GM23248 (cell line): ENCODE results near the gene IL18BP. TPM values are rescaled to one million over a fixed set of nuclear protein-coding genes. Genes with fewer than 3 reads are reported as not detected.

ENCODE experiments used
- DNase-seq: peaks from one replicate; pipeline ENCODE4 v3.0.0-alpha.2; 2015
- H2AFZ ChIP-seq: fragments of 200-600 bp; sonication (generic); 2 replicates; pipeline ENCODE4 v1.6.1; 2016; ENCODE audit warnings: antibody characterized with exemption
- H3F3A ChIP-seq: fragments of 200-600 bp; sonication (generic); 2 replicates; pipeline ENCODE4 v1.6.1; 2016; ENCODE audit warnings: mild to moderate bottlenecking, antibody characterized with exemption, mixed run types; ENCODE audit not compliant: insufficient read depth
- H3K27ac ChIP-seq: fragments of 200-600 bp; sonication (generic); 2 replicates; pipeline ENCODE4 v1.5.1; 2016; ENCODE audit warnings: mild to moderate bottlenecking
- H3K27me3 ChIP-seq: fragments of 200-600 bp; sonication (generic); replicated peaks from 2 replicates; pipeline ENCODE4 v1.6.1; 2016; ENCODE audit warnings: mild to moderate bottlenecking; ENCODE audit not compliant: insufficient read depth
- H3K36me3 ChIP-seq: fragments of 200-600 bp; sonication (generic); 2 replicates; pipeline ENCODE4 v1.6.1; 2016; ENCODE audit warnings: low read depth, mild to moderate bottlenecking
- H3K4me1 ChIP-seq: fragments of 200-600 bp; sonication (generic); 2 replicates; pipeline ENCODE4 v1.6.1; 2016; ENCODE audit warnings: mild to moderate bottlenecking; ENCODE audit not compliant: insufficient read depth
- H3K4me2 ChIP-seq: fragments of 200-600 bp; sonication (generic); one replicate; pipeline ENCODE4 v1.6.1; 2016; ENCODE audit warnings: mild to moderate bottlenecking; ENCODE audit not compliant: unreplicated experiment
- H3K4me3 ChIP-seq: fragments of 200-600 bp; sonication (generic); 2 replicates; pipeline ENCODE4 v1.5.1; 2016; ENCODE audit warnings: mild to moderate bottlenecking
- H3K79me2 ChIP-seq: fragments of 200-600 bp; sonication (generic); 2 replicates; pipeline ENCODE4 v1.6.1; 2016; ENCODE audit warnings: mild to moderate bottlenecking; ENCODE audit not compliant: insufficient read depth
- H3K9ac ChIP-seq: fragments of 200-600 bp; sonication (generic); 2 replicates; pipeline ENCODE4 v1.6.1; 2016; ENCODE audit warnings: mild to moderate bottlenecking
- H3K9me2 ChIP-seq: fragments of 200-600 bp; sonication (generic); 2 replicates; pipeline ENCODE4 v1.6.1; 2016; ENCODE audit warnings: mixed run types, mild to moderate bottlenecking, moderate library complexity; ENCODE audit not compliant: insufficient read depth
- H3K9me3 ChIP-seq: fragments of 200-600 bp; sonication (generic); one replicate; pipeline ENCODE4 v1.6.1; 2017; ENCODE audit warnings: low read depth
- H4K20me1 ChIP-seq: fragments of 200-600 bp; sonication (generic); 2 replicates; pipeline ENCODE4 v1.6.0; 2016; ENCODE audit not compliant: insufficient read depth
- EZH2 ChIP-seq: fragments of 200-600 bp; sonication (generic); IDR thresholded peaks from 2 replicates; pipeline ENCODE4 v1.6.1; 2018; ENCODE audit warnings: antibody characterized with exemption, mild to moderate bottlenecking; ENCODE audit not compliant: insufficient read depth, poor library complexity, severe bottlenecking
- EZH2phosphoT487 ChIP-seq: fragments of 200-600 bp; sonication (generic); IDR thresholded peaks from 2 replicates; pipeline ENCODE4 v1.6.1; 2018; ENCODE audit warnings: antibody characterized with exemption, moderate library complexity, mild to moderate bottlenecking, low read depth; ENCODE audit not compliant: insufficient read depth
- WGBS, 2 experiments: methylation state at CpG; one replicate each; pipeline ENCODE4 v1.1.6; 2015 to 2017; ENCODE audit warnings: low lambda C conversion rate in 2 of 2, low coverage in 1 of 2; ENCODE audit errors: missing lambda C conversion rate in 2 of 2; 5-methylcytosine and 5-hydroxymethylcytosine counted together
- in situ Hi-C: fragments of 300-500 bp; cut with MboI; formaldehyde crosslinking; loops from 2 replicates; pipeline ENCODE4 v1.15.0; 2020
- polyA plus RNA-seq: library from polyadenylated mRNA; unstranded; fragments of >200 nt; fragmentation: Nextera tagmentation; extraction: Ambion mirVana; gene quantifications from 2 replicates; pipeline ENCODE4 v1.2.1, GENCODE V29; 2016
- total RNA-seq: library from RNA; depleted of rRNA; stranded (reverse); fragments of >200 nt; shearing (Covaris generic); gene quantifications from 2 replicates; pipeline ENCODE4 v1.2.3, GENCODE V29; 2014

IL18BP gene
- total and polyA plus RNA-seq, 2 experiments from 2014 or later: 0.44 to 2.5 TPM

DNA sequence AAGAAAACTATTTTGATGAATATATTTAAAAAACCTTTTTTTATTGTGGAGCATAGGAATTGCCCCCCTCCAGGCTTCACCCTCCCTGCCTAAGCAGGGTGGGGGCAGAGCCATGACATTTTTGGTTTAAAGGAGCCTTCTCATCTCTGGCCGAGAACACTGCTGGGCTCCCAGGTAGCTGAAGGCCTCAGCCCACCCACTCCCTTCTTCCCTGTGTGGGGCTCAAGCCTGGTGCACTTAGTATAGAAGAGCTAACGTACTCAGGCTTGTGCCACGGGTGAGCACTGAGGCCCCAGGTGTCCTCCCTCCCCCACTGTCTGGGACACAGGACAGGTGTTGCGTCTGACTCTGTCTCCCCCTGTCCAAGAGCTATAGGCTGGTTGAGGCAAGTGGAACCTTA lies 2.2 kb upstream of the IL18BP start:
- no peak overlapping the region for H3K9ac ChIP-seq
- no peaks in the 10 kb centered on the region for H3K9me2 ChIP-seq
- H3K9me3 ChIP-seq: no peaks in the 10 kb centered on the region
- no peak overlapping the region for H3K4me2 ChIP-seq
- no peak overlapping the region for H2AFZ ChIP-seq
- DNase-seq: no peak
- no peaks in the 10 kb centered on the region for H4K20me1 ChIP-seq
- 0 out of 2 replicates have a peak, but pooled peaks cover under 1% of the 10 kb centered on the region for H3K36me3 ChIP-seq
- no peaks in the 10 kb centered on the region for H3K27me3 ChIP-seq
- TF ChIP-seq EZH2 (no peak), EZH2phosphoT487 (no peak)
- WGBS, 2 experiments: 86 to 96% methylated on average over 4 of the region's 4 CpGs
- no peaks in the 10 kb centered on the region for H3K79me2 ChIP-seq
- H3F3A ChIP-seq: no peaks in the 10 kb centered on the region; the same call in 1 of the 2 replicates
- in situ Hi-C loops: no loop called here
- no peak overlapping the region for H3K4me3 ChIP-seq
- H3K27ac ChIP-seq: no peak overlapping the region
- H3K4me1 ChIP-seq: no peaks in the 10 kb centered on the region

- H3K27me3 ChIP-seq: no peaks in the 10 kb centered on the region
- in situ Hi-C loops: no loop called here
- H3K9ac ChIP-seq: no peak overlapping the region
- no peaks in the 10 kb centered on the region for H3K36me3 ChIP-seq
- H3K4me3 ChIP-seq: no peak overlapping the region
- no peaks in the 10 kb centered on the region for H4K20me1 ChIP-seq
- H3K27ac ChIP-seq: no peak overlapping the region
- peaks cover 3% of the 10 kb centered on the region; the same call in 1 of the 2 replicates for H3F3A ChIP-seq
- DNase-seq: no peak
- H3K9me2 ChIP-seq: no peaks in the 10 kb centered on the region
- TF ChIP-seq EZH2: no peak
- no peak for TF ChIP-seq EZH2phosphoT487
- H2AFZ ChIP-seq: no peak overlapping the region
- H3K9me3 ChIP-seq: no peaks in the 10 kb centered on the region
- WGBS, 2 experiments: 77 to 82% methylated on average over 8 of the region's 8 CpGs
- no peaks in the 10 kb centered on the region for H3K79me2 ChIP-seq
- H3K4me2 ChIP-seq: no peak overlapping the region
- H3K4me1 ChIP-seq: no peaks in the 10 kb centered on the region
Observed at GRCh38 chr11:71996946-71997345, 1.8 kb upstream of the IL18BP start.

GRCh38 chr11:71997594-71997993 lies 1.1 kb upstream of the IL18BP start:
- H3K4me3 ChIP-seq: no peak overlapping the region
- WGBS, 2 experiments: 91 to 92% methylated on average over 3 of the region's 3 CpGs
- no peaks in the 10 kb centered on the region for H3K9me2 ChIP-seq
- no peak overlapping the region for H3K27ac ChIP-seq
- DNase-seq: no peak
- no peaks in the 10 kb centered on the region for H4K20me1 ChIP-seq
- no peak for TF ChIP-seq EZH2phosphoT487
- no peak for TF ChIP-seq EZH2
- no peak overlapping the region for H3K4me2 ChIP-seq
- no peaks in the 10 kb centered on the region for H3K27me3 ChIP-seq
- in situ Hi-C loops: no loop called here
- H2AFZ ChIP-seq: no peak overlapping the region
- no peaks in the 10 kb centered on the region for H3K79me2 ChIP-seq
- H3F3A ChIP-seq: peaks cover 10% of the 10 kb centered on the region
- no peaks in the 10 kb centered on the region for H3K4me1 ChIP-seq
- H3K36me3 ChIP-seq: no peaks in the 10 kb centered on the region
- no peaks in the 10 kb centered on the region for H3K9me3 ChIP-seq
- no peak overlapping the region for H3K9ac ChIP-seq

DNA sequence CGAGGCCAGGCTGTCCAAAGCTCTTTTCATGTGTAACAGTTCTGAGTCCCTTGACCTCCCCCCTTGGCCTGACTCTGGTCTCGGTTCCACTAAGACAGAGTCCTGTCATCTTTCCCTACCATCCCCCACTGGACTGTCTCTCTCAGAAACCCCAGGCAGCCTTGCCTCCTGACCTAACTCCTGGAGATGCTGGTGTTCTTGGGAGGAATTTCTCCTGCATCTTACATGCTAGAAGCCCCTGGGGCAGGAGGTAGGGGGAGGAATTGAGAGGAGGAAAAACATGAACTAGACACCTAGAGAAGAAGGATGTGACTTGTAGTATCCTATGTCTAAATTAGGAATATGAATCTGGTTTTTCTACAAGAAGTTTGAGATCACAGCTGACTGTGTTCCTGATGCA lies 648 bp upstream of the IL18BP start:
- DNase-seq: no peak
- H3K27ac ChIP-seq: no peak overlapping the region
- no peaks in the 10 kb centered on the region for H4K20me1 ChIP-seq
- H3K4me3 ChIP-seq: no peak overlapping the region
- no peaks in the 10 kb centered on the region for H3K36me3 ChIP-seq
- WGBS, 2 experiments: 96 to 97% methylated on average over 2 of the region's 2 CpGs
- peaks cover 14% of the 10 kb centered on the region for H3F3A ChIP-seq
- no peaks in the 10 kb centered on the region for H3K4me1 ChIP-seq
- no peaks in the 10 kb centered on the region for H3K9me2 ChIP-seq
- no peak overlapping the region for H2AFZ ChIP-seq
- H3K4me2 ChIP-seq: no peak overlapping the region
- TF ChIP-seq EZH2 (no peak), EZH2phosphoT487 (no peak)
- no peaks in the 10 kb centered on the region for H3K27me3 ChIP-seq
- in situ Hi-C loops: no loop called here
- no peak overlapping the region for H3K9ac ChIP-seq
- no peaks in the 10 kb centered on the region for H3K79me2 ChIP-seq
- H3K9me3 ChIP-seq: no peaks in the 10 kb centered on the region

GRCh38 chr11:71999362-71999761 lies 653 bp downstream of the IL18BP start:
- Histone ChIP-seq H3K27ac (no peak overlapping the region), H3K4me2 (peak overlapping the region; percentile 44), H3K27me3 (no peaks in the 10 kb centered on the region), H3K4me1 (no peaks in the 10 kb centered on the region), H3K9me3 (no peaks in the 10 kb centered on the region), H3F3A (peaks cover 17% of the 10 kb centered on the region), H3K9me2 (no peaks in the 10 kb centered on the region), H3K36me3 (0 out of 2 replicates have a peak, but pooled peaks cover 5% of the 10 kb centered on the region), H3K4me3 (peak overlapping the region; percentile 24; the same call in 1 of the 2 replicates), H3K79me2 (no peaks in the 10 kb centered on the region), H2AFZ (no peak overlapping the region), H4K20me1 (no peaks in the 10 kb centered on the region), H3K9ac (peak overlapping the region; percentile 34; the same call in 1 of the 2 replicates)
- 4 to 13% methylated on average over 2 of the region's 2 CpGs for WGBS, 2 experiments
- TF ChIP-seq EZH2phosphoT487: no peak
- no peak for TF ChIP-seq EZH2
- DNase-seq: peak; percentile 58
- in situ Hi-C loops: no loop called here
